ENCODE measurements around the gene CCK. TPM values are rescaled to one million over a fixed set of nuclear protein-coding genes. Genes with fewer than 3 reads are reported as not detected.

The CCK gene
- total RNA-seq, 1 donor from 2014 or later = not detected

- peaks cover 4% of the 10 kb centered on the region for H3K4me1 Mint-ChIP-seq (ENCODE audit: low read depth)
- peaks cover 7% of the 10 kb centered on the region for H3K9me3 Mint-ChIP-seq (ENCODE audit: low read depth)
- H3K4me3 Mint-ChIP-seq (ENCODE audit: unreplicated experiment) = no peak overlapping the region
- no peak for DNase-seq (ENCODE audit: low spot score)
- peaks cover 14% of the 10 kb centered on the region for H3K36me3 Mint-ChIP-seq (ENCODE audit: low read depth)
- no peak overlapping the region for H3K27ac Mint-ChIP-seq (ENCODE audit: unreplicated experiment)
- H3K27me3 Mint-ChIP-seq (ENCODE audit: low read depth) = peaks cover 18% of the 10 kb centered on the region
- no peak for TF ChIP-seq CTCF (IDR thresholded peaks at IDR 0.05)
These were observed 35.1 kb downstream of the CCK start for GRCh38 chr3:42230860-42231259.

GRCh38 chr3:42229942-42230688 lies 35.9 kb downstream of the CCK start:
- no peak overlapping the region for H3K4me3 Mint-ChIP-seq (ENCODE audit: unreplicated experiment)
- peaks cover 6% of the 10 kb centered on the region for H3K4me1 Mint-ChIP-seq (ENCODE audit: low read depth)
- peak; percentile 87 for TF ChIP-seq CTCF (IDR thresholded peaks at IDR 0.05)
- no peak for DNase-seq (ENCODE audit: low spot score)
- peaks cover 5% of the 10 kb centered on the region for H3K9me3 Mint-ChIP-seq (ENCODE audit: low read depth)
- H3K27ac Mint-ChIP-seq (ENCODE audit: unreplicated experiment) = no peak overlapping the region
- peaks cover 18% of the 10 kb centered on the region for H3K36me3 Mint-ChIP-seq (ENCODE audit: low read depth)
- peaks cover 12% of the 10 kb centered on the region for H3K27me3 Mint-ChIP-seq (ENCODE audit: low read depth)

- no peak overlapping the region for H3K4me3 Mint-ChIP-seq (ENCODE audit: unreplicated experiment)
- H3K27ac Mint-ChIP-seq (ENCODE audit: unreplicated experiment) = no peak overlapping the region
These were observed 36.6 kb downstream of the CCK start for GRCh38 chr3:42229266-42229941.

GRCh38 chr3:42228796-42229195 lies 37.2 kb downstream of the CCK start:
- Mint-ChIP-seq H3K9me3 (ENCODE audit: low read depth) (no peaks in the 10 kb centered on the region), H3K4me1 (ENCODE audit: low read depth) (peaks cover 15% of the 10 kb centered on the region), H3K27ac (ENCODE audit: unreplicated experiment) (no peak overlapping the region), H3K27me3 (ENCODE audit: low read depth) (no peaks in the 10 kb centered on the region), H3K4me3 (ENCODE audit: unreplicated experiment) (no peak overlapping the region), H3K36me3 (ENCODE audit: low read depth) (peaks cover 18% of the 10 kb centered on the region)
- no peak for DNase-seq (ENCODE audit: low spot score)
- peak; percentile 60 for TF ChIP-seq CTCF (IDR thresholded peaks at IDR 0.05)

More at GRCh38 chr3:42229266-42229941, 36.6 kb downstream of the CCK start:
- DNase-seq (ENCODE audit: low spot score) = no peak
- Mint-ChIP-seq H3K36me3 (ENCODE audit: low read depth) (peaks cover 14% of the 10 kb centered on the region), H3K27me3 (ENCODE audit: low read depth) (peaks cover 5% of the 10 kb centered on the region), H3K4me1 (ENCODE audit: low read depth) (peaks cover 13% of the 10 kb centered on the region), H3K9me3 (ENCODE audit: low read depth) (no peaks in the 10 kb centered on the region)
- no peak for TF ChIP-seq CTCF (IDR thresholded peaks at IDR 0.05)

- Mint-ChIP-seq H3K9me3 (ENCODE audit: low read depth) (no peaks in the 10 kb centered on the region), H3K36me3 (ENCODE audit: low read depth) (peaks cover 29% of the 10 kb centered on the region), H3K27ac (ENCODE audit: unreplicated experiment) (no peak overlapping the region), H3K4me3 (ENCODE audit: unreplicated experiment) (no peak overlapping the region), H3K4me1 (ENCODE audit: low read depth) (peaks cover 15% of the 10 kb centered on the region), H3K27me3 (ENCODE audit: low read depth) (no peaks in the 10 kb centered on the region)
- DNase-seq (ENCODE audit: low spot score) = no peak
- TF ChIP-seq CTCF (IDR thresholded peaks at IDR 0.05) = no peak
These were observed 39.2 kb downstream of the CCK start for GRCh38 chr3:42226470-42227425.
